ENCODE measurements around the gene ZBTB8A.
A peak's percentile ranks its signal among the peaks of the same experiment; 100 is the strongest.

The ZBTB8A gene

GRCh38 chr1:32494711-32495337 lies 44.4 kb upstream of the ZBTB8A start:
- TF ChIP-seq CTCF (IDR thresholded peaks at IDR 0.05) = no peak
- Histone ChIP-seq H2AFZ (no peak overlapping the region), H3K27me3 (ENCODE audit: control insufficient read depth, insufficient read depth, low read length) (no peaks in the 10 kb centered on the region), H3K9me3 (ENCODE audit: control insufficient read depth, low read length) (no peaks in the 10 kb centered on the region), H3K79me2 (no peaks in the 10 kb centered on the region), H3K4me2 (ENCODE audit: low read length) (no peak overlapping the region), H3K4me1 (no peaks in the 10 kb centered on the region), H3K27ac (no peak overlapping the region), H3K9ac (no peak overlapping the region), H3K4me3 (ENCODE audit: low read depth, low read length) (no peak overlapping the region), H3K36me3 (ENCODE audit: control insufficient read depth, insufficient read depth, low read length) (no peaks in the 10 kb centered on the region)

GRCh38 chr1:32496127-32496526 lies 43.1 kb upstream of the ZBTB8A start:
- Histone ChIP-seq H3K79me2 (no peaks in the 10 kb centered on the region), H3K4me3 (ENCODE audit: low read depth, low read length) (no peak overlapping the region), H3K27me3 (ENCODE audit: control insufficient read depth, insufficient read depth, low read length) (no peaks in the 10 kb centered on the region), H3K9me3 (ENCODE audit: control insufficient read depth, low read length) (no peaks in the 10 kb centered on the region), H3K4me2 (ENCODE audit: low read length) (no peak overlapping the region), H2AFZ (peak overlapping the region; percentile 40), H3K9ac (no peak overlapping the region), H3K27ac (no peak overlapping the region), H3K36me3 (ENCODE audit: control insufficient read depth, insufficient read depth, low read length) (no peaks in the 10 kb centered on the region), H3K4me1 (no peaks in the 10 kb centered on the region)
- TF ChIP-seq CTCF (IDR thresholded peaks at IDR 0.05) = no peak

- TF ChIP-seq CTCF (IDR thresholded peaks at IDR 0.05) = no peak
- Histone ChIP-seq H3K79me2 (no peaks in the 10 kb centered on the region), H3K4me1 (no peaks in the 10 kb centered on the region), H3K4me2 (ENCODE audit: low read length) (no peak overlapping the region), H2AFZ (no peak overlapping the region), H3K9me3 (ENCODE audit: control insufficient read depth, low read length) (no peaks in the 10 kb centered on the region), H3K36me3 (ENCODE audit: control insufficient read depth, insufficient read depth, low read length) (no peaks in the 10 kb centered on the region), H3K27ac (no peak overlapping the region), H3K27me3 (ENCODE audit: control insufficient read depth, insufficient read depth, low read length) (no peaks in the 10 kb centered on the region), H3K9ac (no peak overlapping the region), H3K4me3 (ENCODE audit: low read depth, low read length) (no peak overlapping the region)
These were observed 40.5 kb upstream of the ZBTB8A start for GRCh38 chr1:32498751-32499150.

- Histone ChIP-seq H2AFZ (peak overlapping the region; percentile 82), H3K9ac (no peak overlapping the region), H3K36me3 (ENCODE audit: control insufficient read depth, insufficient read depth, low read length) (no peaks in the 10 kb centered on the region), H3K79me2 (no peaks in the 10 kb centered on the region), H3K4me3 (ENCODE audit: low read depth, low read length) (peak overlapping the region; percentile 59), H3K4me2 (ENCODE audit: low read length) (peak overlapping the region; percentile 65), H3K27ac (peak overlapping the region; percentile 84), H3K27me3 (ENCODE audit: control insufficient read depth, insufficient read depth, low read length) (no peaks in the 10 kb centered on the region), H3K9me3 (ENCODE audit: control insufficient read depth, low read length) (no peaks in the 10 kb centered on the region), H3K4me1 (no peaks in the 10 kb centered on the region)
- no peak for TF ChIP-seq CTCF (IDR thresholded peaks at IDR 0.05)
These were observed 38.6 kb upstream of the ZBTB8A start for GRCh38 chr1:32500387-32501209.

Data from parathyroid adenoma (tissue), 2 donors.